Upper lobe of right lung (tissue), 1 donor: ENCODE data around the gene GATA5. TPM values are rescaled to one million over a fixed set of nuclear protein-coding genes. Genes with fewer than 3 reads are reported as not detected.

Source experiments
- ATAC-seq: fragments of 200-7000 bp; cut with Tn5 transposase; one replicate; pipeline ENCODE4 v1.9.1; 2020; ENCODE audit warnings: mild to moderate bottlenecking, moderate library complexity
- DNase-seq: peaks from one replicate; pipeline ENCODE4 v3.0.0-alpha.2; 2020
- H3K27ac ChIP-seq: fragments of 200-600 bp; one replicate; pipeline ENCODE4 v1.8.0; 2022
- H3K27me3 ChIP-seq: fragments of 200-600 bp; one replicate; pipeline ENCODE4 v1.8.0; 2022; ENCODE audit warnings: mild to moderate bottlenecking
- H3K36me3 ChIP-seq: fragments of 200-600 bp; one replicate; pipeline ENCODE4 v1.8.0; 2022
- H3K4me1 ChIP-seq: fragments of 200-600 bp; one replicate; pipeline ENCODE4 v1.8.0; 2022
- H3K4me3 ChIP-seq: fragments of 200-600 bp; one replicate; pipeline ENCODE4 v1.8.0; 2022; ENCODE audit warnings: mild to moderate bottlenecking
- H3K9me3 ChIP-seq: fragments of 200-600 bp; one replicate; pipeline ENCODE4 v1.8.0; 2022
- intact Hi-C: fragments of 100-400 bp; cut with DNase I; formaldehyde crosslinking; loops from one replicate; pipeline ENCODE4 v1.11.0; 2022
- total RNA-seq: library from RNA; stranded (reverse); fragmentation: NEBNext Ultra II Directional; extraction: Animal tissue kit (Norgen Biotek cat#: 25700); gene quantifications from one replicate; pipeline ENCODE4 v1.2.1, GENCODE V29; 2021
- TF ChIP-seq, protein P1 (sequence below): fragments of 200-600 bp; IDR thresholded peaks from one replicate; pipeline ENCODE4 v1.8.0; 2022; ENCODE audit warnings: antibody characterized with exemption
- donor health status: DM: no; HTN: yes; CAD: no; lungs with severe emphysema.

Gene GATA5
- total RNA-seq, 1 donor from 2014 or later = 2.5 TPM

DNA sequence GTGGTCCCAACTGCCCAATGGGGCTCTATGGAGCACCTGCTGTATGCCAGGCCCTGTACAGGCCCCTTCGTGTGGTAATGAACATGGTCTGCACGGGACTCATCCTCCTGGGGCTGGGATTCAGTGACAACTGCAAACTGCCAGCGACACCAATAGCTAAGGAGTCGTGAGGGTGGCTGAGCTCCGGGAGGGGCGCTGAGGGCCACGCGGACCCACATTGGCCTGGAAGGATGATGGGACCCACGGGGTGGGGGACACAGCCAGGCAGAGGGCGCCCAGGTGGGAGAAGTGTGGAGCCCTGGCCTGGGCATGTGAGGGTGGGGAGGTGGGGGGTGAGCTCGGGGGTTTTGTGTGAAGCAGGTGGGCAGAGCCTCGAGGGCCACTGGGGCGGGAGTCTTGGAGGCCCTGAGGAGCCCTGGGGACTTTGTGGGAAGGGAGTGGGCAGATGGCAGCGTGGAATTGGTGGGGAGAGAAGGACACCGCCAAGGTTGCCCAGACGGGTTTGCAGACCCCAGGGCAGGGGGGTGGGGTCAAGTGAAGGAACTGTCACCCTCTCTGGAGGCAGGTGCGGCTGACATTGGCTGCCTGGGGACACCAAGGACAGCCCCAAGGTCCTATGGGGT, 22.5 kb downstream of the GATA5 start:
- DNase-seq (no peak), ATAC-seq (no peak)
- intact Hi-C loops = no loop called here
- no peaks in the 10 kb centered on the region for H3K4me1 ChIP-seq
- no peaks in the 10 kb centered on the region for H3K36me3 ChIP-seq
- no peak overlapping the region for H3K4me3 ChIP-seq
- H3K27me3 ChIP-seq = peaks cover 53% of the 10 kb centered on the region
- TF ChIP-seq, protein P1, sequence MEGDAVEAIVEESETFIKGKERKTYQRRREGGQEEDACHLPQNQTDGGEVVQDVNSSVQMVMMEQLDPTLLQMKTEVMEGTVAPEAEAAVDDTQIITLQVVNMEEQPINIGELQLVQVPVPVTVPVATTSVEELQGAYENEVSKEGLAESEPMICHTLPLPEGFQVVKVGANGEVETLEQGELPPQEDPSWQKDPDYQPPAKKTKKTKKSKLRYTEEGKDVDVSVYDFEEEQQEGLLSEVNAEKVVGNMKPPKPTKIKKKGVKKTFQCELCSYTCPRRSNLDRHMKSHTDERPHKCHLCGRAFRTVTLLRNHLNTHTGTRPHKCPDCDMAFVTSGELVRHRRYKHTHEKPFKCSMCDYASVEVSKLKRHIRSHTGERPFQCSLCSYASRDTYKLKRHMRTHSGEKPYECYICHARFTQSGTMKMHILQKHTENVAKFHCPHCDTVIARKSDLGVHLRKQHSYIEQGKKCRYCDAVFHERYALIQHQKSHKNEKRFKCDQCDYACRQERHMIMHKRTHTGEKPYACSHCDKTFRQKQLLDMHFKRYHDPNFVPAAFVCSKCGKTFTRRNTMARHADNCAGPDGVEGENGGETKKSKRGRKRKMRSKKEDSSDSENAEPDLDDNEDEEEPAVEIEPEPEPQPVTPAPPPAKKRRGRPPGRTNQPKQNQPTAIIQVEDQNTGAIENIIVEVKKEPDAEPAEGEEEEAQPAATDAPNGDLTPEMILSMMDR = no peak
- no peaks in the 10 kb centered on the region for H3K9me3 ChIP-seq
- H3K27ac ChIP-seq = no peak overlapping the region

- H3K27me3 ChIP-seq = peaks cover 46% of the 10 kb centered on the region
- H3K4me1 ChIP-seq = no peaks in the 10 kb centered on the region
- intact Hi-C loops = no loop called here
- no peaks in the 10 kb centered on the region for H3K9me3 ChIP-seq
- no peak for ATAC-seq
- H3K36me3 ChIP-seq = no peaks in the 10 kb centered on the region
- no peak overlapping the region for H3K27ac ChIP-seq
- DNase-seq = no peak
- TF ChIP-seq, protein P1 = no peak
- no peak overlapping the region for H3K4me3 ChIP-seq
Observed at GRCh38 chr20:62452475-62453095, 23.2 kb downstream of the GATA5 start.

- Histone ChIP-seq H3K9me3 (no peaks in the 10 kb centered on the region), H3K4me3 (no peak overlapping the region), H3K4me1 (no peaks in the 10 kb centered on the region), H3K27ac (no peak overlapping the region), H3K27me3 (peaks cover 40% of the 10 kb centered on the region), H3K36me3 (no peaks in the 10 kb centered on the region)
- ATAC-seq (no peak), DNase-seq (no peak)
- TF ChIP-seq, protein P1 = no peak
- intact Hi-C loops = no loop called here
Observed at GRCh38 chr20:62451970-62452369, 23.8 kb downstream of the GATA5 start.

DNA sequence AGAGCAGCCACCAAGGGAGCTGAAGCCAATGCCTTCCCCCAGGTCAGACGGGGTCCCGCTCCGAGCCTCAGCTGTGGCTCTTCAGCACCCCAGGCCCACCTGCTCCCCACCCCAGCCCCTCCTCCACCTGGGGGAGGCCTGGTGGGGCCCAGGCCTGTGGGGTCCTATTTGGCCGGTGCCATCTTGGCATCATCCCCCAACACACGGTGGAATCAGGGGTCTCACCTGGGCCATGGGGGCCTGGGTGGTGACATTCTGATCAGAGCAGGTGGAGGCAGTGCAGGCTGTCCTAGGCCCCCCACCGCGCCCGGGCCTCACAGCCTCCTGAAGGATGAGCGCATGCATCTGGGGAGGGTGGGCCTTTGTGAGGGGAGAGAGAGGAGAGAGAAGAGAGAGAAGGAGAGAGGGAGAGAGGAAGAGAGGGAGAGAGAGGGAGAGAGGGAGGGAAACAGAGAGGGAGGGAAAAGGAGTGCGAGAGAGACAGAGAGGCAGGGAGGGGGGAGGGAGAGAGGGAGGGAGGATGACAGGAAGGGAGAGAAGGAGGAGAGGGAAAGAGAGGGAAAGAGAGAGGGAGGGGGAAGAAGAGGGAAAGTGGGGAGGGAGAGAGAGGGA, 24.5 kb downstream of the GATA5 start:
- TF ChIP-seq, protein P1 = no peak
- Histone ChIP-seq H3K27ac (no peak overlapping the region), H3K36me3 (no peaks in the 10 kb centered on the region), H3K4me3 (no peak overlapping the region), H3K9me3 (no peaks in the 10 kb centered on the region), H3K4me1 (no peaks in the 10 kb centered on the region), H3K27me3 (peaks cover 35% of the 10 kb centered on the region)
- ATAC-seq = no peak
- intact Hi-C loops = no loop called here
- DNase-seq = no peak

DNA sequence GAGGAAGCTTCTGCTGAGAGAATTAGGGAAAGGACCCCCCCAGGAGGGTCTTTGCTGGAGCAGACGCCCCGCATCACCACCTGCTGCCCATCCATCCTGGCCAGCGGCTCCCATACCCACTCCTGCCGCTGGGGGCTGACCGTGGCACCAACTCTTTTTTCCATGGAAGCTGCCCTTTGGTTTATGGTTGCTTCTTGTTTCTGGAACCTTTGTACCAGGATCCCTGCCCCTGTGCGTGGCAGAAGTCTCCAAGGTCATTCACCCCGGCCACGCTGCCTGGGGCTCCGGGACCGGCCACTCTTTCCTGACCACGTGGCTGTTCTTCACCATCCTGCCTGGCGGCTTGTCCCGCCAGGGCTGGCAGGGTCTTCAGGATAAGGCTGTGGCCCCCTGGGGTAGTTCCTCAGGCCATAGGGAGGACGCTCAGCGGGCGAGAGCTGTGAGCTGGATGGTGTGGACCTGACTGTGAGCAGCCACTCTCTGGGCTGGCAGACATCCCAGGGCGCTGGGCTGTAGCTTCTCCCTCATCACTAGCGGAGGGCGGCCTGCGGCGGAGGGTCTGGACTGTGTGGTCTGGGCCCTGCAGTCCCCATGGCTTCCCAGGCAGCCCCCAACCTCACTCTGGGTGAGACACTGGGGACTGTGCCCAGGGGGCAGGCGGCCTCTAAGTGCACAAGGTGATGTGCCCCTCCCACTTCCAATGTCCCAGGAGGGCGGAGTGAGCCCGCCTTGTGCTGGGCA, 25.7 kb downstream of the GATA5 start:
- no peak for ATAC-seq
- intact Hi-C loops = no loop called here
- Histone ChIP-seq H3K4me1 (no peaks in the 10 kb centered on the region), H3K9me3 (no peaks in the 10 kb centered on the region), H3K27ac (no peak overlapping the region), H3K27me3 (peaks cover 32% of the 10 kb centered on the region), H3K4me3 (no peak overlapping the region), H3K36me3 (no peaks in the 10 kb centered on the region)
- TF ChIP-seq, protein P1 = no peak
- DNase-seq = no peak
